GM12875 (cell line): Measurements from ENCODE around the gene RASD2.

Experiments used
- H3K4me3 ChIP-seq: one replicate; pipeline ENCODE4 v1.5.1; 2011; ENCODE audit warnings: low read depth, low read length, control low read depth
- TF ChIP-seq, protein P1 (sequence below): IDR thresholded peaks from 2 replicates; pipeline ENCODE4 v1.5.1; 2011; ENCODE audit warnings: low read depth, mild to moderate bottlenecking, control low read depth, inconsistent platforms, low read length, moderate library complexity, borderline replicate concordance; ENCODE audit not compliant: insufficient read depth

Gene RASD2

GRCh38 chr22:35580351-35581022 lies 39.9 kb downstream of the RASD2 start:
- no peak overlapping the region for H3K4me3 ChIP-seq
- TF ChIP-seq, protein P1, sequence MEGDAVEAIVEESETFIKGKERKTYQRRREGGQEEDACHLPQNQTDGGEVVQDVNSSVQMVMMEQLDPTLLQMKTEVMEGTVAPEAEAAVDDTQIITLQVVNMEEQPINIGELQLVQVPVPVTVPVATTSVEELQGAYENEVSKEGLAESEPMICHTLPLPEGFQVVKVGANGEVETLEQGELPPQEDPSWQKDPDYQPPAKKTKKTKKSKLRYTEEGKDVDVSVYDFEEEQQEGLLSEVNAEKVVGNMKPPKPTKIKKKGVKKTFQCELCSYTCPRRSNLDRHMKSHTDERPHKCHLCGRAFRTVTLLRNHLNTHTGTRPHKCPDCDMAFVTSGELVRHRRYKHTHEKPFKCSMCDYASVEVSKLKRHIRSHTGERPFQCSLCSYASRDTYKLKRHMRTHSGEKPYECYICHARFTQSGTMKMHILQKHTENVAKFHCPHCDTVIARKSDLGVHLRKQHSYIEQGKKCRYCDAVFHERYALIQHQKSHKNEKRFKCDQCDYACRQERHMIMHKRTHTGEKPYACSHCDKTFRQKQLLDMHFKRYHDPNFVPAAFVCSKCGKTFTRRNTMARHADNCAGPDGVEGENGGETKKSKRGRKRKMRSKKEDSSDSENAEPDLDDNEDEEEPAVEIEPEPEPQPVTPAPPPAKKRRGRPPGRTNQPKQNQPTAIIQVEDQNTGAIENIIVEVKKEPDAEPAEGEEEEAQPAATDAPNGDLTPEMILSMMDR, result no peak

GRCh38 chr22:35581023-35581413 lies 40.4 kb downstream of the RASD2 start:
- H3K4me3 ChIP-seq, result no peak overlapping the region
- TF ChIP-seq, protein P1, result no peak

DNA sequence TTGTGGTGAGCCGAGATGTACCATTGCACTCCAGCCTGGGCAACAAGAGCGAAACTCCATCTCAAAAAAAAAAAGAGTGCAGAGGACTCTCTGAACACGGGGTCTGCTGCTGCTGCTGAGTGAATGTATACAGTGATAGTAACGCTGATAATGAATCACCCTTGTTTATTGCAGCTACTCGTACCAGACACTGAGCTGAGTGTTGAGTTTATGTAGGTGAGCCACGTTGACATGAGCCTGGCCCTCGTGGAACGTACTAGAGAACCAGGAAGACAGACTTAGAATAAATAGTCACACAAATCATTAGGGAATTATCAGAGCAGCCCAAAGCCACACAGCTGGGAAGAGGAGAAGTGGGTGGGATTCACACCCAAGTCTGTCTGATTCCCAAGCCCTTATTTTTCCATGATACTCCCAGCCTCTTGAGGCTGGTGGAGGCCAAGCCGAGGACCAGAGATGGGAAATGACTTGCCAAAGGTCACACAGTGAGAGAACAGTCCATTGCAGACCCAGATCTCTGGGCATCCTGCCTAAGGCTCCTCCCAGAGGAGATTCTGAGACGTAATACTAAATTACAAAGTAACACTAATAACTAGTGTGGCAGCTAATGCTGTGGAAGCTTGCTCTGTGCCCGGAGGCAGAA lies 41.7 kb downstream of the RASD2 start:
- TF ChIP-seq, protein P1, result no peak
- no peak overlapping the region for H3K4me3 ChIP-seq

GRCh38 chr22:35582861-35583670 lies 42.4 kb downstream of the RASD2 start:
- no peak overlapping the region for H3K4me3 ChIP-seq
- TF ChIP-seq, protein P1, result peak; percentile 88

- TF ChIP-seq, protein P1, result no peak
- no peak overlapping the region for H3K4me3 ChIP-seq
These were observed 46.1 kb downstream of the RASD2 start for GRCh38 chr22:35586771-35587170.

GRCh38 chr22:35587447-35587870 lies 46.8 kb downstream of the RASD2 start:
- TF ChIP-seq, protein P1, result no peak
- H3K4me3 ChIP-seq, result no peak overlapping the region

DNA sequence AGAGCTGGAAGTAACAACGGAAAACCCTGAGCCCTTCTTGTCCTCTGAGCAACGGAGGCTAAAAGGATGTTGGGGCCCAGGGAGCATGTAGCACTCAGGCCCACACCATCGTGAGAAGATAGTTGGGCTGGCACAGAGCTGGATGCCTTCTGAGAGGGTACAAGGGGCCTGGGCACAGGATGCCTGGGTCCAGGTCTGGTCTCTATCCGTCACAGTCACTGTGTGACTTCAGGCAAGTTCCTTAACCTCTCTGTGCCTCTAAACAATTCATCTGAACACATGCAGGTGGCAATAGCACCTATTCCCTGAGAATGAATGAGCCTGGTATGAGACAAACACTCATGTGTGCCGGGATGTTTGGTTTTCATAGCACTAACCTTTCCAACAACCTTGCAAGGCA lies 47.3 kb downstream of the RASD2 start:
- no peak overlapping the region for H3K4me3 ChIP-seq
- TF ChIP-seq, protein P1, result no peak
